Measurements from ENCODE around the gene GRB10. TPM values are rescaled to one million over a fixed set of nuclear protein-coding genes. Genes with fewer than 3 reads are reported as not detected.

GRB10 gene
- total and polyA plus RNA-seq, 2 of the 8 experiments (the other 6 are each of a cell fraction or from before 2014, with no cell fraction given): 35.7 to 97.0 TPM

- TF ChIP-seq CHD2 (IDR thresholded peaks at IDR 0.05; ENCODE audit: low read length) (no peak), CEBPB (IDR thresholded peaks at IDR 0.05; ENCODE audit: low read depth, low read length) (no peak)
Observed at GRCh38 chr7:50734246-50734645, 48.5 kb downstream of the GRB10 start (continued).

Data from H1 (cell line).